Spinal cord (tissue), 10 donors: ENCODE results near the gene PLIN1. TPM values are rescaled to one million over a fixed set of nuclear protein-coding genes. Genes with fewer than 3 reads are reported as not detected.

ENCODE experiments used
- DNase-seq, 6 donors: peaks; one replicate each; pipeline versions ENCODE4 v3.0.0 to v3.0.0-alpha.2; 2013 to 2015; ENCODE audit warnings: low spot score in 6 of 6, low read depth in 4 of 6
- H3K27ac ChIP-seq: one replicate; pipeline ENCODE4 v1.5.1; 2013; ENCODE audit warnings: low read depth, low read length, control low read depth
- H3K27me3 ChIP-seq: one replicate; pipeline ENCODE4 v1.6.1; 2013; ENCODE audit warnings: low read length; ENCODE audit not compliant: control insufficient read depth, insufficient read depth
- H3K36me3 ChIP-seq: one replicate; pipeline ENCODE4 v1.6.1; 2013; ENCODE audit warnings: low read length; ENCODE audit not compliant: control insufficient read depth, insufficient read depth
- H3K4me1 ChIP-seq: one replicate; pipeline ENCODE4 v1.6.1; 2013; ENCODE audit warnings: low read length; ENCODE audit not compliant: control insufficient read depth, insufficient read depth
- H3K4me3 ChIP-seq: one replicate; pipeline ENCODE4 v1.5.1; 2013; ENCODE audit warnings: low read depth, low read length, control low read depth
- H3K9me3 ChIP-seq: one replicate; pipeline ENCODE4 v1.6.1; 2013; ENCODE audit warnings: low read length; ENCODE audit not compliant: control insufficient read depth, insufficient read depth
- WGBS: methylation state at CpG from one replicate; pipeline ENCODE4 v1.1.5; 2013; ENCODE audit warnings: missing lambda C conversion rate; ENCODE audit not compliant: insufficient coverage; 5-methylcytosine and 5-hydroxymethylcytosine counted together
- polyA plus RNA-seq, 2 donors: library from polyadenylated mRNA; unstranded; fragments of 120-200 nt; gene quantifications; one replicate each; pipeline ENCODE4 v1.2.1, GENCODE V29; 2013; ENCODE audit not compliant: insufficient read length in 2 of 2
- total RNA-seq, 2 donors: library from RNA; depleted of rRNA in 1 of 2; stranded (reverse); fragments of 120-200 nt in 1 of 2; fragments of >200 nt in 1 of 2; gene quantifications; one replicate each; pipeline versions ENCODE4 v1.2.3 to v1.2.4, GENCODE V29; 2013 to 2014
- donor health status: healthy.

The PLIN1 gene
- total and polyA plus RNA-seq, 4 donors, result 0.27 to 1.1 (median 0.72) TPM

DNA sequence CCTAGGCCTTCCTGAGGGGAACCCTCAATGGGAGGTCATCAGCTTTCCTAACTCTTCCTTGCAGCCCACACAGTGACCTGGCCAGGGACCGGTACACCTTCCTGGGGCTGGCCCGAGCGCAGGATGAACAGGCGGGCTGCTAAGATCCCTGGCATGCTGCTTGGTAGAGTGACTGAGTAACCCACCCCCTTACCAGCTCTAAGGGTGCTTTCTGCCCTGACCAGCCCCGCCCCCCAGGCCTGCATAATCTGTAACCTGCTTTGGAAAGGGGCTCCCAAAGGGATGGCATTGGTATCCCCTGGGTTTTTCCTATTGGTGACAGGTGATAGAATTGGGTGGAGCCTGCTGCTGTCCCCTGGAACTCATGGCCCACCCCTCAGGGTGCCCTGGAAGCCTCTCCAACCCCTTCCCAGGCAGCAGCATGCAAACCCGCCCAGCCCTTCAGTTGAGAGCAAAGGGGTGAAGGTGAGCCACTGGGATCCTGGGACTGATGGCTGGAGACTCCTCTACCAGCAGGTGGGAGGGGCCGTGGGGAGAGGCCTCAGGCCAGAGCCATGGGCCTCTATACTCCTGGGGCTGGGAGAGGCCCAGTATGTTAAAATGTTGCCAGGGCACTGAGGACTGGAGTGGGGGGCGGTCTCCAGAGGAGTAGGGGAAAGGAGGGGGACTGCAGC, 12.8 kb downstream of the PLIN1 start:
- WGBS, result 84% methylated on average over 4 of the region's 8 CpGs
- peaks cover 16% of the 10 kb centered on the region for H3K4me1 ChIP-seq
- peak overlapping the region; percentile 75 for H3K27ac ChIP-seq
- H3K27me3 ChIP-seq, result no peaks in the 10 kb centered on the region
- DNase-seq, result no peak
- no peaks in the 10 kb centered on the region for H3K9me3 ChIP-seq
- peak overlapping the region; percentile 27 for H3K4me3 ChIP-seq
- H3K36me3 ChIP-seq, result no peaks in the 10 kb centered on the region

DNA sequence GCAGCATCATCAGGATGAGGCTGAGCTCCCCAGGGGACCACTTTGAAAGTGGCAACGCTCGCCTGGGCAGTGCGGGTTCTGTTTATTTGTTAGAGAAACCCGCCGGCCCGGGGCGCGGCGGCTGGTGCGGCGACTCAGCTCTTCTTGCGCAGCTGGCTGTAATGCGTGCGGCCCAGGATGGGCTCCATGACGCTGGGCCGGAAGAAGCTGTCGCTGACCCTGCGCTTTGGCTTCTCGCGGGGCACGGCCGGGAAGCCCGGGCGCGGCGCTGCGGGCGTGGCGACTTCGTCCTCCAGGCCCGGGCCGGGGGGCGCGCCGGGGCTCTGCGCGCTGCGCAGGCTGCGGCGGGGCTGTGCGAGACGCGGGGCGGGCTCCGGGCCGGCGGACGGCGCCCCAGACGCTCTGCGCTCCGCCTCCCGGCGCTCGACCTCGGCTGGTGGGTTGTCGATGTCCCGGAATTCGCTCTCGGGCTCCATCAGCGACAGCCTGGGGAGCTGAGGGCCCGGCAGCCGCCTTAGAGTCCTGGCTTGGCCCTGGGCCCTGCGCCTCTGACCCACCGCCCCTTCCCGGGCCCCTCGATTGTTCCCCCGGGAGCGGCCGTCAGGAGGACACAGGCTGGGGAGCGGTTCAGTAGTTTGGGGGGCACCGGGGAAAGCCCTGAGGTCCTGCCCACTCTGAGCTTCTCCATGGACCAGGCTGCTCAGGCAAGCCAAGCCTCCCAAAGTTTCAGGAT, 13.6 kb downstream of the PLIN1 start:
- Histone ChIP-seq H3K27me3 (no peaks in the 10 kb centered on the region), H3K9me3 (no peaks in the 10 kb centered on the region), H3K4me3 (peak overlapping the region; percentile 40), H3K4me1 (peaks cover 16% of the 10 kb centered on the region), H3K27ac (peak overlapping the region; percentile 75), H3K36me3 (no peaks in the 10 kb centered on the region)
- peak in 2 of 6 donors; percentile 73 to 79 for DNase-seq
- WGBS, result 1% methylated on average over 72 of the region's 72 CpGs

DNA sequence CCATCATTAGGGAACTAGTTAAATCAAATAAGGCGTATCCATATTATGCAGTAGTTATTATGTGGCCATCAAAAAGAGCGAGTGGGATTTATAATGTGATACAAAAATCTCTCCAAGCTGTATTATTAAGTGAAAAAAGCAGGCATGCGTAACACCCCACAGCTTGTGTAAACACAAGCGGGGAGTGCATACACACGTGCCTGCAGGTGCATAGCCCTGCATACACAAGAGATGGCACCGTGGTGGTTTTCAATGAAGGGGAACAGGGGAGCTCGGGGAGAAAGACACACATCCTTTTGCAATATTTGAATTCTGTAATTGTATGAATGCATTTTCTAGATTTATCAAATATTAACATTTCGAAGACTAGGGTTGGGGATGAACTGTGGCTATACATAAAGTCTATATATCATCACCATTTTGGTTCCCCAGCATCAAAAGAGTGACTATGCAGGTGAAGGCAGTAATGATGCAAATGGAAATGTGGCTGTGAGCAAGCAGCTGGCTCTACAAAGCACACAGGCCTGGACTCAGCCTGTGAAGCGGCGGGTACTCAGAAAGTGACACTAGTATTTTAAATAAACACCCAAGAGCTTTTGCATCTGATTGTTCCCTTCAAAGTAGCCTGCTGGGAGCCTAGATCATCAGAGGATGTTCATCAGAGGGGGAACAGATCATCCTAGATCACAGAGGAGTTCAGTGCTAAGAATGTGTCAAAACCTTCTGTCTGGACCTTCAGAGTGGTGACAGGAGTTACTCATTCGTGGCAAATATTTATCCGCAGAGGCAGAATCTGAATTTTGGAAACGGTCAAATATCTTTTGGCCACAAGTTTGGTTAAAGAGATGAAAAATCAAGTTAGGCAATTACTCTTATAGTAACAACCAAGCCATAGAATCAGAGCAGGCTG, 14.5 kb downstream of the PLIN1 start:
- Histone ChIP-seq H3K27ac (peak overlapping the region; percentile 40), H3K4me3 (peak overlapping the region; percentile 40), H3K36me3 (no peaks in the 10 kb centered on the region), H3K4me1 (peaks cover 16% of the 10 kb centered on the region), H3K9me3 (no peaks in the 10 kb centered on the region), H3K27me3 (no peaks in the 10 kb centered on the region)
- 100% methylated on average over 1 of the region's 13 CpGs for whole genome bisulfite sequencing
- DNase-seq, result peak in 1 of 6 donors; percentile 35

DNA sequence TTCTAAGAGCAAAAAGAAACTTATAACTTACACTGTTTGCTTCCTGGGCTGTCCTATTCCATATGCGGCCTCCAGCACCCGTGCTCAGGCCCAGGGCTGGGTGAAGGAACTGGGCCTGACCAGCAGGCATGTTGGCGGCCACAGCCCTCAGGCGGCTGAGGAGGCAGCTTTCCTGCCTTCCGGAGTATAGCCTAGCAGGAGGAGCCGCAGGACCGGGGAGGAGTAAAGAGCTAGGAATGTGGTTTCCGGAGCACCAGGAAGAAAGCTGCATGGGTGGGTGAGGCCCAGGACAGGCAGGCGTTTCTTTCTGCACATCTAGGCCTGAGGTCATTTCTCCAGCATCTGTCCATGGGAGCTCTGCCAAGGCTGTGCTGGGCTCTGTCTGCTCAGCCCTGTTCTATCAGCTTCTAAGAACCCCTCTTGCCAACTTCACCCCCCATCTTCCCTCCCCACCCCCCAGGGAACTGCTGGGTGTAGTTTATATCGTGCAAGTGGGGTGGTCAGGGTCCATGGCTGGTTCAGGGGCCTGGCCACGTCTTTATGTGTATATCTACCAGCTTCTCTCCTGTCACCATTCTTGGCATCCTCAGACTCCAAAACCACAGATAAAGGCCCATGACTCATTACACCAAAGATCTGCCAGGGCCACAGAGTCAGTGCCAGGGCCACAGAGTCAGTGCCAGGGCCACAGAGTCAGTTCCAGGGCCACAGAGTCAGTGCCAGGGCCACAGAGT, 16.1 kb downstream of the PLIN1 start:
- DNase-seq, result peak in 1 of 6 donors; percentile 59
- 76% methylated on average over 11 of the region's 11 CpGs for WGBS
- Histone ChIP-seq H3K9me3 (no peaks in the 10 kb centered on the region), H3K36me3 (no peaks in the 10 kb centered on the region), H3K4me3 (no peak overlapping the region), H3K27ac (peak overlapping the region; percentile 53), H3K4me1 (peaks cover 16% of the 10 kb centered on the region), H3K27me3 (no peaks in the 10 kb centered on the region)

DNA sequence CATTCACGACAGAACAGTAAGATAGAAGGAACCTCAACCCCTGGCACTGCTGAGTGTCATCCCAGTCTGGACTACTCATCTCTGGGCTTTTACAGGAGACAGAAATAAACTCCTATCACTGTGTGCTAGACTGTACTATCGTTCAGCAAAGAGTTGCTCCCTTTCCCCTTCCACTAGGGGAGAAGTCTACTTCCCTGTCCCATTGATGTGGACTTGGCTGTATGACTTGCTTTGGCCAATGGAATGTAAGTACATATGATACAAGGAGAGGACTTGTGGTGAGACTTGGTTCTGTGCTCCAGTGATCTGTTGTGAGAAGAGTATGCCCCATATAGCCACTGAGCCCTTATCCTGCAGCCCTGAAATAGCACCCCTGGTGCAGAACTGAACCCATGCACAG, 18.6 kb downstream of the PLIN1 start:
- Histone ChIP-seq H3K27ac (no peak overlapping the region), H3K27me3 (no peaks in the 10 kb centered on the region), H3K36me3 (no peaks in the 10 kb centered on the region), H3K4me1 (peaks cover 11% of the 10 kb centered on the region), H3K4me3 (no peak overlapping the region), H3K9me3 (no peaks in the 10 kb centered on the region)
- no CpG with 5 or more reads among the region's 2 CpGs for WGBS
- DNase-seq, result no peak

DNA sequence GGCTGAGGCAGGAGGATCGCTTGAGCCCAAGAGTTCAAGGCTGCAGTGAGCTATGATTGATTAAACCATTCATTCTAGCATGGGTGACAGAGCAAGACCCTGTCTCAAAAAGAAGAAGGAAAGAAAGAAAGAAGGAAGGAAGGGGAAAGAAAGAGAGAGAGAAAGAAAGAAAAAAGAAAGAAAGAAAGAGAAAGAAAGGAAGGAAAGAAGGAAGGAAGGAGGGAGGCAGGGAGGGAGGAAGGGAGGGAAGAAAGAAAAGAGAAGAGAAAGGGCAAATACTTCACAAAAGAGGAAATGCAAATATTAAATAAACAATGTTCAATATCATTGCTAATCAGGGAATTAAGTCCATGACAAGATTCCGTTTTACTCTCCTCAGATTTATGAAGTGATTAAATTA, 19.9 kb downstream of the PLIN1 start:
- Histone ChIP-seq H3K36me3 (no peaks in the 10 kb centered on the region), H3K9me3 (no peaks in the 10 kb centered on the region), H3K4me1 (peaks cover 11% of the 10 kb centered on the region), H3K27me3 (peaks cover 3% of the 10 kb centered on the region), H3K27ac (no peak overlapping the region), H3K4me3 (no peak overlapping the region)
- no peak for DNase-seq
- 88% methylated on average over 1 of the region's 2 CpGs for WGBS

DNA sequence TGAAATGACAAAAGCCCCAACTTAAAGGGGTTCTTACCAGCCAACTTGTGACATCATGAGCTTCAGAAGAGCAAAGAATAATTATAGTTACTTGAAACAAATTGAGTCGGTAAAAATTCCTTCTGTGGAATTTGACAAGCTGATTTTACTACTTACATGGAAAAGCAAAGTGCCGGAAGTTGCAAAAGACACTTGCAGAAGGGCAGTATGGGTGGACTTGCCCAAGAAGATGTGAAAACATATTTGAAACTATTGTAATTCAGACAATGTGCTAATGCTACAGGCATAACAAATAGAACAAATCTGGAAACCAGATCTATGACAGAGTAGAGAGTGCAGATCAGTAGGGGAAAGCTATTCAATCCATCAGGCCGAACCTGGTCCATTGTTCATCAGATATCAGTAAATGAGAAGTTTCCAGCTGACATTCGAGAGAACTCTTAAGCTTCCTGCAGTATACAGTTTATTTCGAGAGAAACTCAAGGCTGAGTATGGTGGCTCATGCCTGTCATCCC, 21.4 kb downstream of the PLIN1 start:
- Histone ChIP-seq H3K27ac (no peak overlapping the region), H3K27me3 (peaks cover 3% of the 10 kb centered on the region), H3K4me3 (no peak overlapping the region), H3K4me1 (peaks cover 15% of the 10 kb centered on the region), H3K9me3 (no peaks in the 10 kb centered on the region), H3K36me3 (peaks cover 1% of the 10 kb centered on the region)
- 89% methylated on average over 3 of the region's 5 CpGs for WGBS
- DNase-seq, result no peak

DNA sequence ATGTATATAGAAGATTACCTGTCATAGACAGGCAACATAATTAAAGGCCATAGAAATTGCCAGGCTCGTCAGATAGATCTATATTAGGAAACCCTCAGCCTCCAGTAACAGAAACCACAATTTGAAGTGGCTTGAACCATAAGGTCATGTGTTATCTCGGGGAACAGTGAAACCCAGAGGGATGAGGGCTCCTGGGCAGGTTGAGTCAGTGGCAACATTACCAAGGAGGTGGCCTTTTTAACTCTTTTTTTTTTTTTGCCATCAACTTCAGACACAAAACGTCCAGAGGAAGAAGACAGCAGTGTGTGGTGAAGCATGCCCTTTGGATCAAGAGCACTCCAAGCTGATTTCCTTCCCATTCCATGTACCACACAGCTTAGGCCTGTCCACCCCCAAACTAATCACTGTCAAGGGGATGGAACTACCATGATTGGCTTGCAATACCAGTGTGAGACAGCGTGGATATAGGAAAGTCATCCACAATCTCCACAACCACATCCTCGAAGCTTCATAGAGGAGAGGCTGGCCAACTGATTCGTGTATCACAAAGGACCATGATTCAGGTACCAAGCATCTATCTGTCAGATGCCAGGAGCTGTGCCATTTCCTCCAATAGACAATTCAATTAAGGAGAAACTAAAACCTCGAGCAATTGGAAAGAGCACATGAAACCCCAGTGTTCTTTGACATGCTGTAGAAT, 22.9 kb downstream of the PLIN1 start:
- peaks cover 8% of the 10 kb centered on the region for H3K36me3 ChIP-seq
- WGBS, result 80% methylated on average over 6 of the region's 7 CpGs
- peaks cover 3% of the 10 kb centered on the region for H3K27me3 ChIP-seq
- peaks cover 15% of the 10 kb centered on the region for H3K4me1 ChIP-seq
- no peaks in the 10 kb centered on the region for H3K9me3 ChIP-seq
- H3K4me3 ChIP-seq, result no peak overlapping the region
- H3K27ac ChIP-seq, result no peak overlapping the region
- no peak for DNase-seq
